ENCODE results near the gene CROCC2. TPM values are rescaled to one million over a fixed set of nuclear protein-coding genes. Genes with fewer than 3 reads are reported as not detected.

Gene CROCC2
- total and polyA plus RNA-seq, 2 donors (not counting 1 experiment from before 2014, with no cell fraction given), result not detected

DNA sequence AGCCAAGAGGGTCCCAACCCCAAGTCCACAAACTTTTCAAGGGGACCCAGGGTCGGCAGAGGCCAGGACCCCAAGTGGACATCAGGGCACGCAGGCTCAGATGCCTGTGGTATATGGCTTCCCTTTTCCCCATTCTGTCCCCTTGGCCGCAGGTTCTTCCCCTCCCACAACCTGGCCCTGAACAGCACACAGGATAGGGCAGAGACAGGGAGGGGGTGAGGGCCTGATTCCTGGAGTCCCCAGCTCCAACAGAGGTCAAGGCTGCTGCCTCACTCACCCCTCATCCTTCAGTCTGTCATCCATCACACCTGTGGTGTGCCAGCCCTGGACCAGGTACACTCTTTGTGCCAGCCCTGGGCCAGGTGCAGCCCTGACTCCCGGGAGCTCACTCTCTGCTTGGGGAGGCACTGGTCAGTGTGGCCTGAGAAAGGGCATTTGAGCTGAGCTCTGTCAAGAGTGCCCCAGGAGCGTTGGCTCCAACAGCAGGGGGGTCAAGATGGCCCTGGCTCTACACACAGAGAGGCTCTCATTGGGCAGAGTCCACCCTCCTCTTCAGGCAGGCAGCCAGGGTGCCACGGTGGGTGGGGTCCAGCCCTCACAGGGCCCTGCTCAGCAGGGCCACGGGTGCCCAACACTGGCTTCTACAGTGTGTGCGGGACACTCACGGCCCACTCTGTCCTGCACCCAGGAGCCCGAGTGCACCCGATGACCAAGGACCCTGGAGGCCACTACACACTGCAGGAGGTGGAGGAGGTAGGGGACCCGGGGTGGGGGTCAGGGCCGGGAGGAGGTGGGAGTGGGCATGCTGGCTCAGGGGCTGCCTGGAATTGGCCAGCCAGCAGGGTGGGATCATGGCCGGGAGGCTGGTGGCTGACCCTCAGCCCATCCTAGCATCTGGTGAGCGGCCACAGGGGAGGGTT is 35.9 kb upstream of the CROCC2 start:
- no peak overlapping the region for H3K4me2 ChIP-seq (replicated peaks; ENCODE audit: low read depth, low read length, poor library complexity, severe bottlenecking)
- H3K27me3 Mint-ChIP-seq, result peaks cover 16% of the 10 kb centered on the region
- H3K36me3 ChIP-seq (replicated peaks in 1 of 2; ENCODE audit: control extremely low read depth in 1 of 2, control insufficient read depth in 1 of 2, extremely low read depth in 1 of 2, insufficient read depth in 2 of 2, low read length in 1 of 2), result no peaks in the 10 kb centered on the region
- H3K9me3 ChIP-seq (ENCODE audit: control extremely low read depth in 1 of 3, control insufficient read depth in 2 of 3, insufficient read depth in 1 of 3, low read length in 2 of 3), result no peaks in the 10 kb centered on the region
- no peaks in the 10 kb centered on the region for H3K79me2 ChIP-seq (ENCODE audit: control insufficient read depth, insufficient read depth, low read length)
- H4K20me1 ChIP-seq (ENCODE audit: control insufficient read depth, insufficient read depth, low read length, poor library complexity, severe bottlenecking), result no peaks in the 10 kb centered on the region
- TF ChIP-seq, protein P1, sequence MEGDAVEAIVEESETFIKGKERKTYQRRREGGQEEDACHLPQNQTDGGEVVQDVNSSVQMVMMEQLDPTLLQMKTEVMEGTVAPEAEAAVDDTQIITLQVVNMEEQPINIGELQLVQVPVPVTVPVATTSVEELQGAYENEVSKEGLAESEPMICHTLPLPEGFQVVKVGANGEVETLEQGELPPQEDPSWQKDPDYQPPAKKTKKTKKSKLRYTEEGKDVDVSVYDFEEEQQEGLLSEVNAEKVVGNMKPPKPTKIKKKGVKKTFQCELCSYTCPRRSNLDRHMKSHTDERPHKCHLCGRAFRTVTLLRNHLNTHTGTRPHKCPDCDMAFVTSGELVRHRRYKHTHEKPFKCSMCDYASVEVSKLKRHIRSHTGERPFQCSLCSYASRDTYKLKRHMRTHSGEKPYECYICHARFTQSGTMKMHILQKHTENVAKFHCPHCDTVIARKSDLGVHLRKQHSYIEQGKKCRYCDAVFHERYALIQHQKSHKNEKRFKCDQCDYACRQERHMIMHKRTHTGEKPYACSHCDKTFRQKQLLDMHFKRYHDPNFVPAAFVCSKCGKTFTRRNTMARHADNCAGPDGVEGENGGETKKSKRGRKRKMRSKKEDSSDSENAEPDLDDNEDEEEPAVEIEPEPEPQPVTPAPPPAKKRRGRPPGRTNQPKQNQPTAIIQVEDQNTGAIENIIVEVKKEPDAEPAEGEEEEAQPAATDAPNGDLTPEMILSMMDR (IDR thresholded peaks at IDR 0.05), result no peak
- TF ChIP-seq EZH2 (IDR thresholded peaks at IDR 0.05; ENCODE audit: borderline replicate concordance, insufficient read depth, low read depth, low read length, poor library complexity, severe bottlenecking), result no peak
- WGBS (ENCODE audit: insufficient coverage), result 80% methylated on average over 10 of the region's 15 CpGs
- H3K4me1 Mint-ChIP-seq, result no peaks in the 10 kb centered on the region
- intact Hi-C loops (cut with micrococcal nuclease), result no loop called here
- no peaks in the 10 kb centered on the region for H3K9me3 Mint-ChIP-seq (ENCODE audit: insufficient read depth)
- ATAC-seq (ENCODE audit: low read depth), result no peak
- no peaks in the 10 kb centered on the region for H3K27me3 ChIP-seq (replicated peaks in 1 of 4; ENCODE audit: control extremely low read depth in 1 of 4, control insufficient read depth in 3 of 4, insufficient read depth in 4 of 4, low read length in 3 of 4)
- H3K9ac ChIP-seq (ENCODE audit: low read length), result no peak overlapping the region
- H3K4me3 ChIP-seq (ENCODE audit: control extremely low read depth in 1 of 5, extremely low read depth in 1 of 5, insufficient read depth in 1 of 5, low read depth in 2 of 5, low read length in 4 of 5), result no peak overlapping the region
- no peak overlapping the region for H3K4me3 Mint-ChIP-seq
- H3K27ac Mint-ChIP-seq, result no peak overlapping the region
- CTCF ChIA-PET, result no interaction called here
- DNase-seq, result no peak
- no peaks in the 10 kb centered on the region for H3K4me1 ChIP-seq (ENCODE audit: control insufficient read depth in 2 of 2, insufficient read depth in 2 of 2, low read length in 2 of 2)
- no peak overlapping the region for H3K27ac ChIP-seq (ENCODE audit: low read length in 2 of 2)
- POLR2A ChIA-PET, result no interaction called here
- no peak overlapping the region for H2AFZ ChIP-seq (ENCODE audit: insufficient read depth, low read depth, low read length, poor library complexity, severe bottlenecking)

Measured in B cell (primary cell).